ENCODE measurements around the gene JAKMIP3. TPM values are rescaled to one million over a fixed set of nuclear protein-coding genes. Genes with fewer than 3 reads are reported as not detected.
"Not testable (repeated sequence)": the region's sequence is repeated elsewhere in the genome, so short reads cannot be mapped to it uniquely, and the experiment has no call there.

JAKMIP3 gene
- total RNA-seq, 1 experiment from 2014 or later, result 0.03 TPM

- no peak for DNase-seq (ENCODE audit: low read depth)
Observed at GRCh38 chr10:132064082-132064755, 1.5 kb upstream of the JAKMIP3 start.

- no peak for DNase-seq (ENCODE audit: low read depth)
Observed at GRCh38 chr10:132064771-132065437, 842 bp upstream of the JAKMIP3 start.

GRCh38 chr10:132066186-132066585 is 440 bp downstream of the JAKMIP3 start:
- DNase-seq (ENCODE audit: low read depth), result no peak

- no peak for DNase-seq (ENCODE audit: low read depth)
Observed at GRCh38 chr10:132066812-132067211, 1.1 kb downstream of the JAKMIP3 start.

- no peak for DNase-seq (ENCODE audit: low read depth)
Observed at GRCh38 chr10:132068431-132069121, 2.8 kb downstream of the JAKMIP3 start.

GRCh38 chr10:132069122-132069848 is 3.5 kb downstream of the JAKMIP3 start:
- DNase-seq (ENCODE audit: low read depth), result no peak

- no peak for DNase-seq (ENCODE audit: low read depth)
Observed at GRCh38 chr10:132069849-132070182, 4.1 kb downstream of the JAKMIP3 start.

- no peak for DNase-seq (ENCODE audit: low read depth)
Observed at GRCh38 chr10:132070724-132071123, 5.0 kb downstream of the JAKMIP3 start.

GRCh38 chr10:132071667-132072066 is 5.9 kb downstream of the JAKMIP3 start:
- DNase-seq (ENCODE audit: low read depth), result no peak

- no peak for DNase-seq (ENCODE audit: low read depth)
Observed at GRCh38 chr10:132075909-132076577, 10.3 kb downstream of the JAKMIP3 start.

- no peak for DNase-seq (ENCODE audit: low read depth)
Observed at GRCh38 chr10:132076578-132077081, 10.9 kb downstream of the JAKMIP3 start.

- DNase-seq (ENCODE audit: low read depth), result no peak
Observed at GRCh38 chr10:132077091-132077490, 11.3 kb downstream of the JAKMIP3 start.

- no peak for DNase-seq (ENCODE audit: low read depth)
Observed at GRCh38 chr10:132078746-132079345, 13.1 kb downstream of the JAKMIP3 start.

- DNase-seq (ENCODE audit: low read depth), result not testable (repeated sequence)
Observed at GRCh38 chr10:132084384-132084783, 18.6 kb downstream of the JAKMIP3 start.

GRCh38 chr10:132093236-132093635 is 27.5 kb downstream of the JAKMIP3 start:
- not testable (repeated sequence) for DNase-seq (ENCODE audit: low read depth)

GRCh38 chr10:132094581-132095234 is 29.0 kb downstream of the JAKMIP3 start:
- no peak for DNase-seq (ENCODE audit: low read depth)

- DNase-seq (ENCODE audit: low read depth), result no peak
Observed at GRCh38 chr10:132095403-132096113, 29.8 kb downstream of the JAKMIP3 start.

- DNase-seq (ENCODE audit: low read depth), result peak; percentile 82
Observed at GRCh38 chr10:132096223-132096622, 30.5 kb downstream of the JAKMIP3 start.

- no peak for DNase-seq (ENCODE audit: low read depth)
Observed at GRCh38 chr10:132096863-132097478, 31.2 kb downstream of the JAKMIP3 start.

All from HT1080 (cell line).